ENCODE results near the gene PPP1R7. TPM values are rescaled to one million over a fixed set of nuclear protein-coding genes. Genes with fewer than 3 reads are reported as not detected.
A peak's percentile ranks its signal among the peaks of the same experiment; 100 is the strongest.

Gene PPP1R7
- total and polyA plus RNA-seq, 9 of the 15 experiments (the other 6 are each of a cell fraction or from before 2014, with no cell fraction given): 37.5 to 75.0 (median 50.5) TPM

DNA sequence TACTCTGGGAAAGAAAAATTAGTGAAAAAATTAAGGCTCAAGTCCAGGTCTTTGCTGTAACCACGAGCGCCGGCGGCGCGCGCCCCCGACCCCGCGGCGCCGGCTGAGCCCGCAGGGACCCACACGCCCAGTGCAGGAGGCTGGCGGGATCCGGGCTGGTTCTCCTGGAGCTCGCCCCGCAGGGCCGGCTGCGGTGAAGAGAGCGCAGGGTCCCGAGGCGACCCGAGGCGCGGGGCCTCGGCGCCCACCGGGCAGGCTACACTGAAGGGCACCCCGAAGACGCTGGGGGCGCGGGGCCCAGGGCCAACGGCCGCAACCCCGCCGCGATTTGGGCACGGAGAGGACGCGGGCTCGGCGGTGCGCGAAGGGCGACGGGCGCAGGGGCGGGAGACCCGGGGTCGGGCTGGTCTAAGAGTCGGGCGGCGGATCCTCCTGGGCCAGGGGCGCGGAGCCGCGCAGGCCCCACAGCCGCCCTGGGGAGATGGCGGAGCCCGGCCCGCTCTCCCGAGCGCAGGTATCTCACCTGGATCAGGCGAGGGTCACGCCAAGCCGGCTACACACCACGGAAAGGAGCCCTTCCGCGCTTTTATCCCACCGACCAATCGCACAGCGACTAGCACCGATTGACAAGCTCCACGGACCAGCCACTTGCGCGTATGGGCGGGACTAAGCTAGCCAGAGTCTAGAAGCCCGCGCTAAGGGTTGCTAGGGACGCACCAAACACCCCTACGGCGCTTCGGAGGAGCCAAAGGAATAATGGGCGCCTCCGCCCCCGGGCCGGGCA is 1.2 kb upstream of the PPP1R7 start, which contains the start of gene PASK (continued):
- no peak for TF ChIP-seq KAT7 (CRISPR knock-in tag; IDR thresholded peaks at IDR 0.05; ENCODE audit: borderline replicate concordance)
- TF ChIP-seq CTBP1 (IDR thresholded peaks at IDR 0.05; ENCODE audit: borderline replicate concordance): peak; percentile 50; the same call in 1 of the 2 replicates
- TF ChIP-seq HDAC1 (IDR thresholded peaks at IDR 0.05): peak in 1 of 2 experiments; percentile 9; a peak in 1 of 4 replicates
- TF ChIP-seq U2AF1 (optimal IDR thresholded peaks at IDR 0.05; ENCODE audit: low read depth, low read length): no peak
- TF ChIP-seq, protein P1, sequence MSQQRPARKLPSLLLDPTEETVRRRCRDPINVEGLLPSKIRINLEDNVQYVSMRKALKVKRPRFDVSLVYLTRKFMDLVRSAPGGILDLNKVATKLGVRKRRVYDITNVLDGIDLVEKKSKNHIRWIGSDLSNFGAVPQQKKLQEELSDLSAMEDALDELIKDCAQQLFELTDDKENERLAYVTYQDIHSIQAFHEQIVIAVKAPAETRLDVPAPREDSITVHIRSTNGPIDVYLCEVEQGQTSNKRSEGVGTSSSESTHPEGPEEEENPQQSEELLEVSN (IDR thresholded peaks at IDR 0.05; ENCODE audit: borderline replicate concordance in 1 of 2, extremely low read depth in 1 of 2, insufficient read depth in 1 of 2, insufficient read length in 1 of 2, low read depth in 1 of 2, low read length in 1 of 2, poor library complexity in 1 of 2, severe bottlenecking in 1 of 2): peak; percentile 59 to 79
- no peak for TF ChIP-seq BCOR (IDR thresholded peaks at IDR 0.05)
- TF ChIP-seq MXI1 (IDR thresholded peaks at IDR 0.05; ENCODE audit: low read depth, low read length): 0 out of 2 replicates have a peak, but pooled peaks have one; percentile 47
- TF ChIP-seq, protein P2, sequence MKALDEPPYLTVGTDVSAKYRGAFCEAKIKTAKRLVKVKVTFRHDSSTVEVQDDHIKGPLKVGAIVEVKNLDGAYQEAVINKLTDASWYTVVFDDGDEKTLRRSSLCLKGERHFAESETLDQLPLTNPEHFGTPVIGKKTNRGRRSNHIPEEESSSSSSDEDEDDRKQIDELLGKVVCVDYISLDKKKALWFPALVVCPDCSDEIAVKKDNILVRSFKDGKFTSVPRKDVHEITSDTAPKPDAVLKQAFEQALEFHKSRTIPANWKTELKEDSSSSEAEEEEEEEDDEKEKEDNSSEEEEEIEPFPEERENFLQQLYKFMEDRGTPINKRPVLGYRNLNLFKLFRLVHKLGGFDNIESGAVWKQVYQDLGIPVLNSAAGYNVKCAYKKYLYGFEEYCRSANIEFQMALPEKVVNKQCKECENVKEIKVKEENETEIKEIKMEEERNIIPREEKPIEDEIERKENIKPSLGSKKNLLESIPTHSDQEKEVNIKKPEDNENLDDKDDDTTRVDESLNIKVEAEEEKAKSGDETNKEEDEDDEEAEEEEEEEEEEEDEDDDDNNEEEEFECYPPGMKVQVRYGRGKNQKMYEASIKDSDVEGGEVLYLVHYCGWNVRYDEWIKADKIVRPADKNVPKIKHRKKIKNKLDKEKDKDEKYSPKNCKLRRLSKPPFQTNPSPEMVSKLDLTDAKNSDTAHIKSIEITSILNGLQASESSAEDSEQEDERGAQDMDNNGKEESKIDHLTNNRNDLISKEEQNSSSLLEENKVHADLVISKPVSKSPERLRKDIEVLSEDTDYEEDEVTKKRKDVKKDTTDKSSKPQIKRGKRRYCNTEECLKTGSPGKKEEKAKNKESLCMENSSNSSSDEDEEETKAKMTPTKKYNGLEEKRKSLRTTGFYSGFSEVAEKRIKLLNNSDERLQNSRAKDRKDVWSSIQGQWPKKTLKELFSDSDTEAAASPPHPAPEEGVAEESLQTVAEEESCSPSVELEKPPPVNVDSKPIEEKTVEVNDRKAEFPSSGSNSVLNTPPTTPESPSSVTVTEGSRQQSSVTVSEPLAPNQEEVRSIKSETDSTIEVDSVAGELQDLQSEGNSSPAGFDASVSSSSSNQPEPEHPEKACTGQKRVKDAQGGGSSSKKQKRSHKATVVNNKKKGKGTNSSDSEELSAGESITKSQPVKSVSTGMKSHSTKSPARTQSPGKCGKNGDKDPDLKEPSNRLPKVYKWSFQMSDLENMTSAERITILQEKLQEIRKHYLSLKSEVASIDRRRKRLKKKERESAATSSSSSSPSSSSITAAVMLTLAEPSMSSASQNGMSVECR (CRISPR knock-in tag; IDR thresholded peaks at IDR 0.05): no peak; the same call in 1 of the 2 replicates
- no peak for TF ChIP-seq ZNF586 (CRISPR knock-in tag; conservative IDR thresholded peaks at IDR 0.05)
- TF ChIP-seq, protein P3, sequence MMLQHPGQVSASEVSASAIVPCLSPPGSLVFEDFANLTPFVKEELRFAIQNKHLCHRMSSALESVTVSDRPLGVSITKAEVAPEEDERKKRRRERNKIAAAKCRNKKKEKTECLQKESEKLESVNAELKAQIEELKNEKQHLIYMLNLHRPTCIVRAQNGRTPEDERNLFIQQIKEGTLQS (IDR thresholded peaks at IDR 0.05): no peak
- TF ChIP-seq, protein P3 (CRISPR knock-in tag; conservative IDR thresholded peaks at IDR 0.05): no peak
- TF ChIP-seq ZNF589 (CRISPR knock-in tag; IDR thresholded peaks at IDR 0.05; ENCODE audit: low read depth): no peak
- TF ChIP-seq ZNF77 (CRISPR knock-in tag; IDR thresholded peaks at IDR 0.05): no peak
- TF ChIP-seq SNIP1 (IDR thresholded peaks at IDR 0.05; ENCODE audit: low read depth): 0 out of 2 replicates have a peak, but pooled peaks have one; percentile 11
- TF ChIP-seq ELF1 (tag; IDR thresholded peaks at IDR 0.05): 0 out of 2 replicates have a peak, but pooled peaks have one; percentile 41
- peak; percentile 42 for TF ChIP-seq TAF1 (IDR thresholded peaks at IDR 0.05; ENCODE audit: control insufficient read depth, extremely low read depth, insufficient read depth, low read length, severe bottlenecking)
- TF ChIP-seq KDM2B (CRISPR knock-in tag; IDR thresholded peaks at IDR 0.05): peak; percentile 70; the same call in 1 of the 2 replicates
- no peak; the same call in 1 of the 2 replicates for TF ChIP-seq POLR2G (IDR thresholded peaks at IDR 0.05; ENCODE audit: low read depth, low read length)
- no peak for TF ChIP-seq CAMTA2 (CRISPR knock-in tag; conservative IDR thresholded peaks at IDR 0.05)

All from K562 (cell line).